ENCODE data around the gene SFSWAP.

The SFSWAP gene

GRCh38 chr12:131688131-131688844 is 22.6 kb upstream of the SFSWAP start:
- no peak for TF ChIP-seq CTCF (conservative IDR thresholded peaks at IDR 0.05; ENCODE audit: low read length)
- no peak overlapping the region for H3K4me3 ChIP-seq (ENCODE audit: low read length)
- no peak for DNase-seq (ENCODE audit: low read depth)

- no peak for TF ChIP-seq CTCF (conservative IDR thresholded peaks at IDR 0.05; ENCODE audit: low read length)
- no peak overlapping the region for H3K4me3 ChIP-seq (ENCODE audit: low read length)
- DNase-seq (ENCODE audit: low read depth) = no peak
Observed at GRCh38 chr12:131688845-131689154, 22.1 kb upstream of the SFSWAP start.

GRCh38 chr12:131690320-131690719 is 20.6 kb upstream of the SFSWAP start:
- no peak for TF ChIP-seq CTCF (conservative IDR thresholded peaks at IDR 0.05; ENCODE audit: low read length)
- DNase-seq (ENCODE audit: low read depth) = no peak
- H3K4me3 ChIP-seq (ENCODE audit: low read length) = no peak overlapping the region

GRCh38 chr12:131692431-131692830 is 18.5 kb upstream of the SFSWAP start:
- no peak overlapping the region for H3K4me3 ChIP-seq (ENCODE audit: low read length)
- DNase-seq (ENCODE audit: low read depth) = no peak
- no peak for TF ChIP-seq CTCF (conservative IDR thresholded peaks at IDR 0.05; ENCODE audit: low read length)

GRCh38 chr12:131693149-131693548 is 17.7 kb upstream of the SFSWAP start:
- no peak for TF ChIP-seq CTCF (conservative IDR thresholded peaks at IDR 0.05; ENCODE audit: low read length)
- DNase-seq (ENCODE audit: low read depth) = no peak
- H3K4me3 ChIP-seq (ENCODE audit: low read length) = no peak overlapping the region

DNA sequence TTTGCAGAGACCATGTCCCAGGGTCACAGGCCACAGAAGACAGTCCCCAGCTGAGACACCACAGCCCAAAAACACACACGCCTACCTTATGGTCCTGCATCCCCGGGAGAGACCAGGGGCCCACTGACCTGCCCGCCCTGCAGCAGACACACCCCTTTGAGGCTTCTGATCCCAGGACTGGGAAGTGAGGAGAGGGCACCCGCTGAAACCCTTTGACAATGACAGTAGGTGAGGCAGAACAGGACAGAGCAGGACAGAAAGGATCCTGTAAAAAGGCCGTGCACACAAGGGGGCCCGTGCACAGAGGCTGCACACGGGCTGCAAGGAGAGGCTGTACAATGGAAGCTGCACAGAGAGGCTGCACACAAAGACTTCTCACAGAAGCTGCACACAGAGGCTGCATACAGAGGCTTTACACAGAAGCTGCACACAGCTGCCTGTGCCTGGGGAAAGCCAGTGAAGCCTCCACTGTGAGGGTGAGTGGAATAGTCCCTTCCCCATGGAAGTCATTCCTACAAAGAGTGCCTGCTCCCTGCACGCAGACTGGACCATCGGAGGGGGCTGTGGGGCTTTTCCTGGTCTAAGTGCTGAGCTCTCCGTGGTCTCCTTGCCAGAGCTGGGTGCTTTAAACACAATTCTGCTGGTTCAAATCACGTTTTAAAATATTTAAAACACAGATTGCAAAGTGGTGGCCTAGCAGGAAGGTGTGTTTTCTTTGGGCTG is 16.6 kb upstream of the SFSWAP start:
- no peak for TF ChIP-seq CTCF (conservative IDR thresholded peaks at IDR 0.05; ENCODE audit: low read length)
- no peak for DNase-seq (ENCODE audit: low read depth)
- H3K4me3 ChIP-seq (ENCODE audit: low read length) = no peak overlapping the region

GRCh38 chr12:131695968-131696367 is 14.9 kb upstream of the SFSWAP start:
- TF ChIP-seq CTCF (conservative IDR thresholded peaks at IDR 0.05; ENCODE audit: low read length) = no peak
- DNase-seq (ENCODE audit: low read depth) = no peak
- H3K4me3 ChIP-seq (ENCODE audit: low read length) = no peak overlapping the region
